HL-60/S4 treated with phorbol 12-myristate 13-acetate at 8.2 ng/mL for 4 days and 3 days (cell line): Measurements from ENCODE around the gene COL26A1.
"Not testable (repeated sequence)": the region's sequence is repeated elsewhere in the genome, so short reads cannot be mapped to it uniquely, and the experiment has no call there.

Experiments used
- in situ Hi-C: fragments of 300-500 bp; cut with MboI; formaldehyde crosslinking; loops from 2 replicates; pipeline ENCODE4 v1.15.0; 2022; ENCODE audit warnings: low sequenced_read_pairs

Gene COL26A1

GRCh38 chr7:101588131-101588935 lies 225.7 kb downstream of the COL26A1 start:
- in situ Hi-C loops: no loop called here

- in situ Hi-C loops: no loop called here
These were observed 226.4 kb downstream of the COL26A1 start for GRCh38 chr7:101589052-101589451.

GRCh38 chr7:101589976-101590662 lies 227.4 kb downstream of the COL26A1 start:
- in situ Hi-C loops: no loop called here

GRCh38 chr7:101590663-101591435 lies 228.2 kb downstream of the COL26A1 start:
- in situ Hi-C loops: no loop called here

- in situ Hi-C loops: no loop called here
These were observed 228.8 kb downstream of the COL26A1 start for GRCh38 chr7:101591504-101591903.

GRCh38 chr7:101593556-101593955 lies 230.9 kb downstream of the COL26A1 start:
- in situ Hi-C loops: no loop called here

GRCh38 chr7:101594790-101595189 lies 232.1 kb downstream of the COL26A1 start:
- in situ Hi-C loops: no loop called here

- in situ Hi-C loops: no loop called here
These were observed 232.6 kb downstream of the COL26A1 start for GRCh38 chr7:101595246-101595645.

- in situ Hi-C loops: no loop called here
These were observed 233.3 kb downstream of the COL26A1 start for GRCh38 chr7:101595766-101596537.

- in situ Hi-C loops: no loop called here
These were observed 234.2 kb downstream of the COL26A1 start for GRCh38 chr7:101596898-101597297.

- in situ Hi-C loops: no loop called here
These were observed 235.3 kb downstream of the COL26A1 start for GRCh38 chr7:101597941-101598340.

GRCh38 chr7:101598422-101598985 lies 235.8 kb downstream of the COL26A1 start:
- in situ Hi-C loops: no loop called here

- in situ Hi-C loops: no loop called here
These were observed 236.5 kb downstream of the COL26A1 start for GRCh38 chr7:101598986-101599771.

- in situ Hi-C loops: no loop called here
These were observed 237.1 kb downstream of the COL26A1 start for GRCh38 chr7:101599787-101600186.

GRCh38 chr7:101602082-101602481 lies 239.4 kb downstream of the COL26A1 start:
- in situ Hi-C loops: no loop called here

GRCh38 chr7:101602484-101603241 lies 240.0 kb downstream of the COL26A1 start:
- in situ Hi-C loops: no loop called here

GRCh38 chr7:101604331-101604933 lies 241.8 kb downstream of the COL26A1 start:
- in situ Hi-C loops: no loop called here

- in situ Hi-C loops: not testable (repeated sequence)
These were observed 242.3 kb downstream of the COL26A1 start for GRCh38 chr7:101604934-101605332.
